ENCODE measurements around the gene PC.
"Not testable (repeated sequence)": the region's sequence is repeated elsewhere in the genome, so short reads cannot be mapped to it uniquely, and the experiment has no call there.

PC gene

GRCh38 chr11:66978229-66978628 is 20.0 kb upstream of the PC start:
- no peak for DNase-seq

DNA sequence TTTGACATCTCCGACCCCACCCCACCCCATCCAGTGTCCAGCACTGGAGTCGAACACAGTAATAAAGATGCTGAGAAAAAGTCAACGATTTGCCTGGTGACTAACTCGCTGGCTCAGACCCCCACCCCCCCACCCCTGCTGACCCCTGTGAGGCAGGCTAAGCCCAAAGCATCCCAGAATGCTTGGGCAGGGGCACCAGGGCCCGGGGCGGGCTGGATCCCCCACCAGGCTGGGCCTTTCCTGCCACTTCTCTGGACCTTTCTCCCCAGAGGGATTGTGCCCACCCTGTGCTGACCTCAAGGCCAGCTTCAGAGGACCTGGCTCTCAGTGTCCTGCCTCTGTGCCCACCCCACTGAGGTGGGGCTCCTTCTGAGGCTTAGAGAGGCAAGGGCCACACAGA is 18.7 kb upstream of the PC start:
- DNase-seq = no peak

DNA sequence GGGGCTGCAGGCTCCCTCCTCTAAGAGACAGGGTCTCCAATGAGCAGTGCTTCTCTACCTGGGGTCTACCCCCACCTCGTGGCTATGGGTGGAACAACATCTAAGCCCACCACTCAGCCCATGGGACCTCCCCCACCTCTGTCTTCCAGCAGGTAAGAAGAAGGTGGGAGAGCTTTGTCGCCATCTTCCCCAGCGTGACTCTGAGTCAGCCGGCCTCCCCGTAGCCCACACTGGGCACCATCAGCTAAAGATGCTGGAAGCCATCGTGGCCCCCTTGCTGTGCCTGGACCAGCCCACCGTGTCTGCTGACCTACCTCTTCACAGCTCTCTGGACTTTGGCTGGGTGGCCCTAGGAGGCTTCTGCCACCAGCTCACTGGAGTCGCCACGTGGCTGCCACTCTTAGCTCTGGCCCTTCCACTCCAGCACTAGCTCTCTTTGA is 17.9 kb upstream of the PC start:
- peak; percentile 41 for DNase-seq

DNA sequence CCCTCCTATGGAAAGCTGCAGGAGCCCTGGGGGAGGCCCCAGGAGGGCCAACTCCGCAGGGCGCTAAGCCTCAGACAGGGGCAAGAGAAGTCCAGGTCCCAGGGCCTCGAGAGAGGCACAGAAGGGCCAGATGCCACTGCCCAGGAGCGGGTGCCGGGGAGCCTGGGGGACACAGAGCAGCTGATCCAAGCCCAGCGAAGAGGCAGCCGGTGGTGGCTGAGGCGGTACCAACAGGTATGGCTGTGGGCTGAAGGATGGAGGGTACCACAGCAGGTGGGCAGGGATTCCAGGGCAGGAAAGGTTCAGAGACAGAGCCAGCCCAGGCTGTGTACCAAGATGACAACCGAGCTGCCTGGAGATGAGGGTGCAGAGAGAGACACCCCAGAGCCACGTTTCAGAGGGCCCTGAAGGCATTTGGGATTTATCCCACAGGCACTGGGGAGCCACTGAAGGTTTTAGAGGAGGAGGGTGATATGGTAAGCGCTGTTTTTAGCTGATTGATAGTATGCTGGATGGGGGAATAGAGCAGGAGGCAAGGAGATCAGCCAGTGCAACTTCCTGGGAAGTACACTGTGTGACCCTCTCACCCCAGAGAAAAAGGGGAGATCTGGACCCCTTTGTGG is 17.3 kb upstream of the PC start:
- no peak for DNase-seq

GRCh38 chr11:66974724-66975404 is 16.7 kb upstream of the PC start, which contains the start of gene C11orf86:
C11orf86 (plus strand) TSS chr11:66975304; CDS start chr11:66975363, 59 bp downstream.
- DNase-seq = no peak

GRCh38 chr11:66973956-66974580 is 15.9 kb upstream of the PC start:
- DNase-seq = no peak

GRCh38 chr11:66971488-66971887 is 13.3 kb upstream of the PC start:
- no peak for DNase-seq

- DNase-seq = no peak
Observed at GRCh38 chr11:66970807-66971442, 12.7 kb upstream of the PC start.

DNA sequence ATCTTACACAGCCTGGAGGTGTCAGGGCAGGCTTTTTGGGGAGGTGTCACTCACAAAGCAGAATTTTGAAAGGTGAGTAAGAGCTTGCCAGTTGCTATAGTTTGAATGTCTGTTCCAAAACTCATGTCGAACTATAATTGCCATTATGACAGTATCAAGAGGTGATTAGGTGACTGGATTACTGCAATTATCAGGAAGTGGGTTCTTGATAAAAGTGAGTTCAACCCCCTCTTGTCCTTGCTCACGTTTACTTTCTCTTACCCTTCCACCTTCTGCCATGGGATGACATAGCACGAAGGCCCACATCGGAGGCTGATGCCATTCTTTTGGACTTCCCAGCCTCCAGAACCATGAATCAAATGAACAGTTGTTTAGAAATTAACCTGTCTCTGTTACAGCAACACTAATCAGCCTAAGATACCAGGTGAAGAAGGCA is 12.2 kb upstream of the PC start:
- no peak for DNase-seq

- no peak for DNase-seq
Observed at GRCh38 chr11:66969584-66970225, 11.5 kb upstream of the PC start.

GRCh38 chr11:66967670-66968425 is 9.7 kb upstream of the PC start:
- DNase-seq = no peak

DNA sequence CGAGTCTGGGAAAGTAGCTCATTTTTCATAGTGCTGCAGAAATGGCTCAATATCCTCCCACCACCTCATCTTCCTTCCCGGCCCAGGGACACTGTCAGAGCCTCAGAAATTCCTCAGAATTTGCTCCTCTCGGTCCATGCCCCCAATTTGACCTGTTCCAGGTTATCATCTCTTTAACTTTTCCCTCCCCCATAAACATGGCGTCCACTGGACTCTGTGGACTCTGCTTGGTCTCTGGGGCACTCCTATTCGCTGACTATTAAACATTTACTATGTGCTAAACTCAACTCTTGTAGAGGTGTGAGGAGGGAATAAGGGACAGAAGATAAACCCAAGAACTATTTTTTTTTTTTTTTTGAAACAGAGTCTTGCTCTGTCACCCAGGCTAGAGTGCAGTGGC is 8.2 kb upstream of the PC start:
- no peak for DNase-seq

DNA sequence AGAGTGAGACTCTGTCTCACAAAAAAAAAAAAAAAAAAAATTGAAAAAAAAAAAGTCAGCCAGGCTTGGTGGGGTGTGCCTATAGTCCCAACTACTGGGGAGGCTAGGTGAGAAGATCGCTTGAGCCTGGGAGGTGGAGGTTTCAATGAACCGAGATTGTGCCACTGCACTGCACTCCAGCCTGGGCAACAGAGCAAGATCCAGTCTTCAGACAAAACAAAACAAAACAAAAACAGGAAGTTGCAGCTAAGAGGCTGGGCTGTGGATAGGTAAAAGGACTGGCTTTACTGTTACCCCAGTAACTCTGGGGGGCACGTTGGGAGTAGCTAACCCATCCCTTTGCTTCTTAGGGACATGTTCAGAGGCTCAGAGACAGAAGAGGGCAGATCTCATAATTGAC is 6.3 kb upstream of the PC start:
- no peak for DNase-seq

GRCh38 chr11:66962801-66963200 is 4.6 kb upstream of the PC start:
- no peak for DNase-seq

DNA sequence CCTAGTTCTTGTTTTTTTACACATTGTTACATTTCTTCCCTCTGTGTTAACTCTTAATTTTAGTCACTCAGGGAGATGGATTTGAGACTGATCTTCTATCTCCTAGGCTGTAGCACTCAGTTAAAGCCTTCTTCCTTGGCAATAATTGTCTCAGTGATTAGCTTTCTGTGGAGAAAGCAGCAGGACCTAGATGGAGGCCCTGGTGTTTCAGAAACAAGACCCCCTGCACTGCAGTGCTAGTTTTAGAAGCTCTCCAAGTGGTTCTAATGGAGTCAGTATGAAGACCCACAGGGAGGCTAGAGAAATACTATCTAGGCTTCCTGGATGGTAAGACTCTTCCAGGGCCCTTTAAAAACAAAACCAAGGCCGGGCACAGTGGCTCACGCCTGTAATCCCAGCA is 4.1 kb upstream of the PC start:
- no peak for DNase-seq

- not testable (repeated sequence) for DNase-seq
Observed at GRCh38 chr11:66961691-66962213, 3.6 kb upstream of the PC start.

GRCh38 chr11:66958956-66959274 is 732 bp upstream of the PC start:
- no peak for DNase-seq

DNA sequence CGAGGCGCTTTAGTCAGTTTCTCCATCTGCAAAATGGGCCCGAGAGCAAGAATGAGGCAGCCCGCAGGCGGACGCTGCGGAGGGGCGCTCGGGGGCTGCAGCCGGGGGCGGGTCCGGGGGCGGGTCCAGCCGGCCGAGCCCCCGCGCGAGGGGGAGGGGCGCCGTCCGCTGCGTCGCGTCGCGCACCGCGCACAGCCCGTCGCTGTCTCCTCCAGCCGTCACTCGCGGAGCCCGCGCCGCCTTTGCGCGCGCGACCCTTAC is 282 bp downstream of the PC start:
- no peak for DNase-seq

DNA sequence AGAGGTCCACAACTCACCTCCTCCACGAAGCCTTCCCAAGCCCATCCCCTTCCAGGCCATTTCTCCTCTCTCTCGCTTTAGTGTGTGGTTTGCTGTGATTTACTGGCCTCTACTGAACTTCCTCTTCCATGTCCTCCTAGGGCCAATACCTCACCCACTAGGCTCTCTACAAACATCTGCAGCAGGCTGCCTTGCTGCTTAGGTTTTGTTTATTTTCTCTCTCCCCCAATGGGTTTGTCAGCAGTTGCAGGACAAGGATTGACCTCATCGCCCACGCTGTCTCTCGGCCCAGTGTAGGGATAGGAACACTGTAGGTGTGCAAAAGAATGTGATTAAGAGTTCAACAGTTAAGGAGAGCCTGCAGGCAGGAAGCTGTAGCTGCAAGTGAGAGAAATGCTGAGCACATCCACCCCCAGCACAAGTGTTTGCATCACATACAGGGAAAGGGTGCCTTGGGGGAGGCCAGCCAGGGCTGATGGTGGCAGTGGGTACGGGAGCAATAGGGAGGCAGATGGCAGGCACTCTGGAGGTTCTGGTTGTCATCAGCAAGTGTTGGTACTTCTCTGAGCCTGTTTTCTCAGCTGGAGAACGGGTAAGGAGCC is 1.4 kb downstream of the PC start:
- DNase-seq = no peak

- no peak for DNase-seq
Observed at GRCh38 chr11:66953081-66953833, 4.9 kb downstream of the PC start.

DNA sequence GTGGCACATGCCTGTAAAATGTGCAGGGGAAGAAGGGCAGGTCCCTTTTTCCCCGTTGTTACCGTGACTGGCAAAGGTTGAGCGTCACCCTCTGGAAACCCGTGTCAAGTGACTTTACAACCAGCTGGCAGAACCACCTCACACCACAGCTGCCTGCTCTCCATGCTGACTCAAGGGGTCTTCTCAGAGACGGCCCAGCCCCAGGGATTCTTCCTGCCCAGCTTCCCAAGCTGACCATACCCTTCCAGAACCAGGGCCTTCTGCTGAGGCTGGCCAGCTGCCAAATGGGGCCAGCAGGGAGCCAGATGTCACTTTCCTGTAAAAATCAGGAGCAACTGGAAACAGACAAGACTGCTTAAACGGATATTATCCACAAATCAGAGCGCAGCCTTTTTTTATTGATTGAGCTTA is 6.3 kb downstream of the PC start:
- DNase-seq = no peak

GRCh38 chr11:66951135-66951534 is 7.0 kb downstream of the PC start:
- DNase-seq = no peak

Measured in activated CD4-positive, CD25-positive, alpha-beta regulatory T cell treated with anti-CD3 and anti-CD28 coated beads, Interleukin-2, amount 50 U/mL, for 72 hours (primary cell).